HEK293 (cell line): Measurements from ENCODE around the gene PGC.
A peak's percentile ranks its signal among the peaks of the same experiment; 100 is the strongest.

Source experiments
- CTCF ChIA-PET: fragments of 350-600 bp; formaldehyde crosslinking; extraction: SDS; loops from one replicate; lab custom pipeline; 2021; ENCODE audit warnings: antibody characterized with exemption; lab: Yijun Ruan, JAX
- POLR2A ChIA-PET: fragments of 300-600 bp; formaldehyde crosslinking; extraction: SDS; loops from one replicate; lab custom pipeline; 2020; ENCODE audit warnings: antibody characterized with exemption, inconsistent platforms; lab: Yijun Ruan, JAX
- H3K27ac ChIP-seq: fragments of 200-500 bp; sonication (Bioruptor generic); 2 replicates; pipeline ENCODE4 v1.5.1; 2014; ENCODE audit warnings: low read depth, low read length, control low read depth, inconsistent platforms; ENCODE audit errors: extremely low read depth
- H3K36me3 ChIP-seq, 2 experiments: fragments of 200-500 bp in 1 of 2; sonication (Bioruptor generic) in 1 of 2; 1 replicate in 1 of 2; 2 replicates in 1 of 2; pipeline ENCODE4 v1.5.1; 2014 to 2017; ENCODE audit warnings: inconsistent platforms in 2 of 2, low read length in 2 of 2; ENCODE audit not compliant: control insufficient read depth in 2 of 2, insufficient read depth in 1 of 2
- H3K4me1 ChIP-seq: fragments of 200-500 bp; sonication (Bioruptor generic); 2 replicates; pipeline ENCODE4 v1.5.1; 2014; ENCODE audit warnings: mild to moderate bottlenecking, low read length, inconsistent platforms; ENCODE audit not compliant: control insufficient read depth, insufficient read depth
- H3K4me3 ChIP-seq: 2 replicates; pipeline ENCODE4 v1.5.1; 2011; ENCODE audit warnings: low read depth, mild to moderate bottlenecking, control low read depth, low read length, moderate library complexity
- H3K9me3 ChIP-seq: fragments of 200-500 bp; sonication (Bioruptor generic); 2 replicates; pipeline ENCODE4 v1.5.1; 2014; ENCODE audit warnings: low read depth, low read length, inconsistent platforms; ENCODE audit not compliant: control insufficient read depth, insufficient read depth
- FEZF1 ChIP-seq: fragments of 450-650 bp; formaldehyde crosslinking; IDR thresholded peaks from 2 replicates; pipeline ENCODE4 v1.5.1; 2016; ENCODE audit warnings: missing biosample characterization, missing genetic modification characterization
- KLF10 ChIP-seq: fragments of 450-650 bp; IDR thresholded peaks from 2 replicates; pipeline ENCODE4 v1.5.1; 2018; ENCODE audit warnings: missing biosample characterization, mild to moderate bottlenecking, missing genetic modification characterization
- KLF8 ChIP-seq: fragments of 450-650 bp; formaldehyde crosslinking; IDR thresholded peaks from 2 replicates; pipeline ENCODE4 v1.5.1; 2016; ENCODE audit warnings: missing biosample characterization, missing genetic modification characterization
- MYNN ChIP-seq: fragments of 450-650 bp; formaldehyde crosslinking; IDR thresholded peaks from 2 replicates; pipeline ENCODE4 v1.5.1; 2016; ENCODE audit warnings: missing biosample characterization, missing genetic modification characterization, borderline replicate concordance
- PRDM1 ChIP-seq: fragments of 450-650 bp; formaldehyde crosslinking; IDR thresholded peaks from 2 replicates; pipeline ENCODE4; 2016; ENCODE audit warnings: missing biosample characterization, missing genetic modification characterization
- SALL2 ChIP-seq: fragments of 450-650 bp; formaldehyde crosslinking; IDR thresholded peaks from 2 replicates; pipeline ENCODE4 v1.5.0; 2017; ENCODE audit warnings: missing biosample characterization, mild to moderate bottlenecking, missing genetic modification characterization, borderline replicate concordance
- SP2 ChIP-seq: fragments of 450-650 bp; formaldehyde crosslinking; IDR thresholded peaks from 2 replicates; pipeline ENCODE4 v1.5.1; 2016; ENCODE audit warnings: missing biosample characterization, missing genetic modification characterization
- SP7 ChIP-seq: fragments of 450-650 bp; formaldehyde crosslinking; IDR thresholded peaks from 2 replicates; pipeline ENCODE4 v1.5.1; 2016; ENCODE audit warnings: missing biosample characterization, missing genetic modification characterization
- YY1 ChIP-seq: fragments of 450-650 bp; formaldehyde crosslinking; IDR thresholded peaks from 2 replicates; pipeline ENCODE4 v1.5.1; 2018; ENCODE audit warnings: missing biosample characterization, missing genetic modification characterization
- ZBTB21 ChIP-seq: fragments of 450-650 bp; formaldehyde crosslinking; IDR thresholded peaks from 2 replicates; pipeline ENCODE4 v1.5.1; 2017; ENCODE audit warnings: missing biosample characterization, missing genetic modification characterization
- ZNF157 ChIP-seq: fragments of 450-650 bp; formaldehyde crosslinking; IDR thresholded peaks from 2 replicates; pipeline ENCODE4 v1.5.1; 2016; ENCODE audit warnings: missing biosample characterization, missing genetic modification characterization
- ZNF274 ChIP-seq, 2 experiments: fragments of 200-500 bp in 1 of 2; fragments of 450-650 bp in 1 of 2; sonication (Bioruptor generic) in 1 of 2; formaldehyde crosslinking in 1 of 2; IDR thresholded peaks; 2 replicates each; pipeline versions ENCODE4 v1.5.1 to v1.6.1; 2014 to 2016; ENCODE audit warnings: borderline replicate concordance in 1 of 2, inconsistent platforms in 1 of 2, low read length in 1 of 2, missing biosample characterization in 1 of 2, missing genetic modification characterization in 1 of 2
- ZNF292 ChIP-seq: fragments of 450-650 bp; formaldehyde crosslinking; IDR thresholded peaks from 2 replicates; pipeline ENCODE4 v1.5.1; 2016; ENCODE audit warnings: low read depth, missing biosample characterization, missing genetic modification characterization, borderline replicate concordance
- ZNF335 ChIP-seq: fragments of 450-650 bp; formaldehyde crosslinking; conservative IDR thresholded peaks from 2 replicates; pipeline ENCODE4 v1.5.1; 2016; ENCODE audit warnings: missing biosample characterization, missing genetic modification characterization
- ZNF473 ChIP-seq: fragments of 450-650 bp; formaldehyde crosslinking; IDR thresholded peaks from 2 replicates; pipeline ENCODE4 v1.5.1; 2017; ENCODE audit warnings: missing biosample characterization, missing genetic modification characterization
- ZNF596 ChIP-seq: fragments of 450-650 bp; IDR thresholded peaks from 2 replicates; pipeline ENCODE4 v1.5.0; 2018; ENCODE audit warnings: missing biosample characterization, mild to moderate bottlenecking, missing genetic modification characterization, moderate library complexity
- ZNF660 ChIP-seq: fragments of 450-650 bp; IDR thresholded peaks from 2 replicates; pipeline ENCODE4 v1.5.1; 2018; ENCODE audit warnings: missing biosample characterization, mild to moderate bottlenecking, missing genetic modification characterization
- ZNF785 ChIP-seq: fragments of 450-650 bp; formaldehyde crosslinking; IDR thresholded peaks from 2 replicates; pipeline ENCODE4 v1.5.1; 2016; ENCODE audit warnings: missing biosample characterization, missing genetic modification characterization
- TF ChIP-seq, protein P1 (sequence below): fragments of 450-650 bp; formaldehyde crosslinking; IDR thresholded peaks from 2 replicates; pipeline ENCODE4 v1.5.1; 2016; ENCODE audit warnings: missing biosample characterization, missing genetic modification characterization
- TF ChIP-seq, protein P2 (sequence below): fragments of 450-650 bp; formaldehyde crosslinking; IDR thresholded peaks from 2 replicates; pipeline ENCODE4 v1.5.1; 2016; ENCODE audit warnings: missing biosample characterization, missing genetic modification characterization

PGC gene

DNA sequence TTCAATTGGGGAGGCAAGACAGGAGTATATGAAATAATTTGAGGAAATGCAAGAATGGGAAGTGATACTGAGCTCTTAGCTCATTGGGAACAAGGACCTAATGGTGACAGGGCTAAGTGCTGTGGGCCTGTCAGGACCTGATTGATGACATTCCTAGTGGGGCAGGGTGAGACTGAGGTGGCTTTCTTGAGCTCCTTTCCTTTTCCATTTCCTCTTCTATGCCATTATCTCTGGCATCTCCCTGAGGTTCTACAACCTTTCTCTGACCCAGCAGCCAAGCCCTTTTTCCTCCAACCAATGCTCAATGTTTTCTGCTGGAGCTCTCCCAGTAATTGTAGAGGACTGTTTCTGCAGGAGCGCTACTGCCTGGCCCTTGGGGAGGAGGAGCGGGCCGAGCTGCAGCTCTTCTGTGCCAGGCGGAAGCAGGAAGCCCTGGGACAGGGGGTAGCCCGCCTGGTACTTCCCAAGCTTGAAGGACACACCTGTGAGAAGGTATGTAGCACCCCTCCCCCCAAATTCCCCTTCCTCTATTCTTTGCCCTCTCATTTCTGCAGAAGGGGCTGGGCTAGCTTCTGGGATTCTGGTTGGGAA is 37.5 kb upstream of the PGC start:
- TF ChIP-seq SP2 (tag by site-specific recombination) (peak; percentile 5; the same call in 1 of the 2 replicates), SP7 (tag by site-specific recombination) (peak; percentile 56; the same call in 1 of the 2 replicates), ZNF660 (no peak), PRDM1 (peak; percentile 33; the same call in 1 of the 2 replicates), ZNF335 (tag by site-specific recombination) (peak; percentile 38), ZNF785 (tag by site-specific recombination) (no peak)
- TF ChIP-seq, all 188 proteins: peak for 4
- ChIA-PET CTCF (interaction anchor here (0.5 to 10.9 kb wide), 24 partner anchors 9 to 1095 kb away, joined by 3 to 192 read pairs (median 6); partner anchors contain the start of genes BYSL, MED20 and RPL7L1), POLR2A (interaction anchor here (0.8 to 4.3 kb wide), 2 partner anchors 12 to 262 kb away, joined by 3 to 27 read pairs; no protein-coding TSS in a partner anchor)
- no peaks in the 10 kb centered on the region for H3K9me3 ChIP-seq
- no peak overlapping the region for H3K27ac ChIP-seq
- H3K4me3 ChIP-seq: no peak overlapping the region
- H3K36me3 ChIP-seq: peaks cover 3 to 22% of the 10 kb centered on the region in 2 experiments
- peaks cover 3% of the 10 kb centered on the region for H3K4me1 ChIP-seq

DNA sequence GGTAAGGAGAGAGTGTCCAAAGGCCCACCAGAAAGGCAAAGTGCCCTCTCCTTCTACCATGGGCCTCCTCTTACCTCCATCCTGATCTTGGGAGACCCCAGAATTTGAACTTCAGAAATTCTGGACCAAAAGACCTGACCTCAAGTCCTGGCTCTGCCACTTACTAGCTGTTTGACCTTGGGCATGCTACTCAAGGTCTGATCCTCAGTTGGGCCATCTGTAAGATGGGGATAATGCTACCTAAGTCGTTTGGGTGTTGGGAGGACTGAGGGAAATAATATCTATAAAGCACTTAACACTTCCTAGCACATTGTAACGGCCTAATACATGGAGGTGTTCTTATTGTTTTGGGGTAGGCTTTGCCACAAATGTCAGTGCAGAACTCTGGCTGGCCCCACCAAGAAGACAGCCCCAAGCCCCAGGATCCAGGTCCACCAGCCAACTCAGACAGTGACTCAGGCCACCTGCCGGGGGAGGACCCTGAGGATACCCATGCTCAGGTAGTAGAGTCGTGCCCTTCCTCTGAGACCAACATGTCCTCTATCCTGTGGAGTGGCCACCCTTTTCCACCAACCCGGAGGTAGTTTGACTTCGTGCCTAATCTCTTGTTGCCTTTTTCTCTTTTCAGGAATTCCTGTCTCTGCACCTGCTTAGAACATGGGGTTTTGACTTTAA is 36.0 kb upstream of the PGC start:
- no peaks in the 10 kb centered on the region for H3K9me3 ChIP-seq
- ChIA-PET CTCF (interaction anchor here (0.6 to 10.9 kb wide), 10 partner anchors 18 to 765 kb away, joined by 3 to 192 read pairs (median 6); partner anchors contain the start of genes BYSL and MED20), POLR2A (interaction anchor here (1.1 kb wide), 2 partner anchors 142 to 363 kb away, joined by 3 read pairs; no protein-coding TSS in a partner anchor)
- H3K4me1 ChIP-seq: peaks cover 6% of the 10 kb centered on the region
- TF ChIP-seq KLF10 (tag by site-specific recombination) (no peak), FEZF1 (tag by site-specific recombination) (no peak), ZNF274 (IDR thresholded peaks at IDR 0.05; ENCODE audit: low read length) (no peak), ZNF274 (tag by site-specific recombination; IDR thresholded peaks at IDR 0.05; ENCODE audit: borderline replicate concordance) (no peak), MYNN (no peak), ZBTB21 (tag by site-specific recombination) (no peak), ZNF157 (no peak), ZNF292 (tag by site-specific recombination) (no peak), KLF8 (tag by site-specific recombination) (no peak), ZNF473 (tag by site-specific recombination) (no peak), ZNF596 (tag by site-specific recombination) (no peak)
- TF ChIP-seq, protein P1, sequence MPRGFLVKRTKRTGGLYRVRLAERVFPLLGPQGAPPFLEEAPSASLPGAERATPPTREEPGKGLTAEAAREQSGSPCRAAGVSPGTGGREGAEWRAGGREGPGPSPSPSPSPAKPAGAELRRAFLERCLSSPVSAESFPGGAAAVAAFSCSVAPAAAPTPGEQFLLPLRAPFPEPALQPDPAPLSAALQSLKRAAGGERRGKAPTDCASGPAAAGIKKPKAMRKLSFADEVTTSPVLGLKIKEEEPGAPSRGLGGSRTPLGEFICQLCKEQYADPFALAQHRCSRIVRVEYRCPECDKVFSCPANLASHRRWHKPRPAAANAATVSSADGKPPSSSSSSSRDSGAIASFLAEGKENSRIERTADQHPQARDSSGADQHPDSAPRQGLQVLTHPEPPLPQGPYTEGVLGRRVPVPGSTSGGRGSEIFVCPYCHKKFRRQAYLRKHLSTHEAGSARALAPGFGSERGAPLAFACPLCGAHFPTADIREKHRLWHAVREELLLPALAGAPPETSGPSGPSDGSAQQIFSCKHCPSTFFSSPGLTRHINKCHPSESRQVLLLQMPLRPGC (tag by site-specific recombination): no peak
- H3K27ac ChIP-seq: no peak overlapping the region
- H3K4me3 ChIP-seq: no peak overlapping the region
- H3K36me3 ChIP-seq: peaks cover 0 to 13% of the 10 kb centered on the region in 2 experiments; a peak in 1 of 3 replicates

DNA sequence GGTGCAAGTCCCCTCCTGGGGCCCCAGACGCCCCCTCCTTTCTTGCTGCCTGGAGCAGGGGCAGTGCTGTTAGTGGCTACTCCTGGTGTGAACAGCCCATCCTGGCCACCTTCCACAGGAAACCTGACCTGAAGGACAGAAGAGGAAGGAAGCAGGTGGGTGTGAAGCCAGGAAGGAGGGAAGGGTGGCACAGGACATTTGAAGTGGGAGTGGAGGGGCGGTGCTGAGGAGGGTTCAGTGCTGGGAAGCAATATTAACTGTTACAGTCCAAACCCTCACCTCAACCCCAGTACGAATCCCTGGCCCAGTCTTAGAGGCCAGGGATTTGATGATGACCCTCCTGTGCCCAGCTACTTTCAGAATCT is 34.2 kb upstream of the PGC start:
- H3K9me3 ChIP-seq: no peaks in the 10 kb centered on the region
- H3K4me1 ChIP-seq: peaks cover 6% of the 10 kb centered on the region
- H3K4me3 ChIP-seq: no peak overlapping the region
- ChIA-PET CTCF (interaction anchor here (0.6 to 10.9 kb wide), 10 partner anchors 46 to 772 kb away, joined by 3 to 192 read pairs (median 4); partner anchors contain the start of gene TFEB), POLR2A (interaction anchor here (0.9 to 1.9 kb wide), 3 partner anchors 140 to 413 kb away, joined by 3 to 5 read pairs (median 3); partner anchors contain the start of genes BYSL and MED20)
- peaks cover 4 to 20% of the 10 kb centered on the region in 2 experiments; a peak in 1 of 3 replicates for H3K36me3 ChIP-seq
- H3K27ac ChIP-seq: no peak overlapping the region
- TF ChIP-seq SALL2 (tag by site-specific recombination) (no peak), KLF10 (tag by site-specific recombination) (no peak), YY1 (tag by site-specific recombination) (no peak)
- TF ChIP-seq, protein P2, sequence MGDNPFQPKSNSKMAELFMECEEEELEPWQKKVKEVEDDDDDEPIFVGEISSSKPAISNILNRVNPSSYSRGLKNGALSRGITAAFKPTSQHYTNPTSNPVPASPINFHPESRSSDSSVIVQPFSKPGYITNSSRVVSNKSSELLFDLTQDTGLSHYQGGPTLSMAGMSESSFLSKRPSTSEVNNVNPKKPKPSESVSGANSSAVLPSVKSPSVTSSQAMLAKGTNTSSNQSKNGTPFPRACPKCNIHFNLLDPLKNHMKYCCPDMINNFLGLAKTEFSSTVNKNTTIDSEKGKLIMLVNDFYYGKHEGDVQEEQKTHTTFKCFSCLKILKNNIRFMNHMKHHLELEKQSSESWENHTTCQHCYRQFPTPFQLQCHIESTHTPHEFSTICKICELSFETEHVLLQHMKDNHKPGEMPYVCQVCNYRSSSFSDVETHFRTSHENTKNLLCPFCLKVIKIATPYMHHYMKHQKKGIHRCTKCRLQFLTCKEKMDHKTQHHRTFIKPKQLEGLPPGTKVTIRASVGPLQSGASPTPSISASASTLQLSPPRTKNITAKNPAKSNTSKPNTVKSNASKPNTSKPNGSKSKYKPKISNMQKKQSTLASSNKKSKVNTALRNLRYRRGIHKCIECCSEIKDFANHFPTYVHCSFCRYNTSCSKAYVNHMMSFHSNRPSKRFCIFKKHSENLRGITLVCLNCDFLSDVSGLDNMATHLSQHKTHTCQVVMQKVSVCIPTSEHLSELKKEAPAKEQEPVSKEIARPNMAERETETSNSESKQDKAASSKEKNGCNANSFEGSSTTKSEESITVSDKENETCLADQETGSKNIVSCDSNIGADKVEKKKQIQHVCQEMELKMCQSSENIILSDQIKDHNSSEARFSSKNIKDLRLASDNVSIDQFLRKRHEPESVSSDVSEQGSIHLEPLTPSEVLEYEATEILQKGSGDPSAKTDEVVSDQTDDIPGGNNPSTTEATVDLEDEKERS (tag by site-specific recombination): no peak
